HEK293 (cell line): ENCODE data around the gene RABEP1.
A peak's percentile ranks its signal among the peaks of the same experiment; 100 is the strongest.

Source experiments
- CTCF ChIA-PET: fragments of 350-600 bp; formaldehyde crosslinking; extraction: SDS; loops from one replicate; lab custom pipeline; 2021; ENCODE audit warnings: antibody characterized with exemption; lab: Yijun Ruan, JAX
- POLR2A ChIA-PET: fragments of 300-600 bp; formaldehyde crosslinking; extraction: SDS; loops from one replicate; lab custom pipeline; 2020; ENCODE audit warnings: antibody characterized with exemption, inconsistent platforms; lab: Yijun Ruan, JAX
- H3K27ac ChIP-seq: fragments of 200-500 bp; sonication (Bioruptor generic); 2 replicates; pipeline ENCODE4 v1.5.1; 2014; ENCODE audit warnings: low read depth, low read length, control low read depth, inconsistent platforms; ENCODE audit errors: extremely low read depth
- H3K36me3 ChIP-seq, 2 experiments: fragments of 200-500 bp in 1 of 2; sonication (Bioruptor generic) in 1 of 2; 1 replicate in 1 of 2; 2 replicates in 1 of 2; pipeline ENCODE4 v1.5.1; 2014 to 2017; ENCODE audit warnings: inconsistent platforms in 2 of 2, low read length in 2 of 2; ENCODE audit not compliant: control insufficient read depth in 2 of 2, insufficient read depth in 1 of 2
- H3K4me1 ChIP-seq: fragments of 200-500 bp; sonication (Bioruptor generic); 2 replicates; pipeline ENCODE4 v1.5.1; 2014; ENCODE audit warnings: mild to moderate bottlenecking, low read length, inconsistent platforms; ENCODE audit not compliant: control insufficient read depth, insufficient read depth
- H3K4me3 ChIP-seq: 2 replicates; pipeline ENCODE4 v1.5.1; 2011; ENCODE audit warnings: low read depth, mild to moderate bottlenecking, control low read depth, low read length, moderate library complexity
- H3K9me3 ChIP-seq: fragments of 200-500 bp; sonication (Bioruptor generic); 2 replicates; pipeline ENCODE4 v1.5.1; 2014; ENCODE audit warnings: low read depth, low read length, inconsistent platforms; ENCODE audit not compliant: control insufficient read depth, insufficient read depth
- AEBP2 ChIP-seq: fragments of 450-650 bp; formaldehyde crosslinking; IDR thresholded peaks from 2 replicates; pipeline ENCODE4 v1.5.1; 2016; ENCODE audit warnings: missing biosample characterization, missing genetic modification characterization, borderline replicate concordance
- EGR2 ChIP-seq: fragments of 450-650 bp; formaldehyde crosslinking; IDR thresholded peaks from 2 replicates; pipeline ENCODE4 v1.5.1; 2016; ENCODE audit warnings: low read depth, missing biosample characterization, missing genetic modification characterization
- KLF16 ChIP-seq: fragments of 450-650 bp; formaldehyde crosslinking; IDR thresholded peaks from 2 replicates; pipeline ENCODE4 v1.5.1; 2017; ENCODE audit warnings: missing biosample characterization, missing genetic modification characterization
- KLF9 ChIP-seq: fragments of 450-650 bp; formaldehyde crosslinking; IDR thresholded peaks from 2 replicates; pipeline ENCODE4 v1.5.1; 2016; ENCODE audit warnings: missing biosample characterization, missing genetic modification characterization, low read depth
- MYNN ChIP-seq: fragments of 450-650 bp; formaldehyde crosslinking; IDR thresholded peaks from 2 replicates; pipeline ENCODE4 v1.5.1; 2016; ENCODE audit warnings: missing biosample characterization, missing genetic modification characterization, borderline replicate concordance
- PATZ1 ChIP-seq: fragments of 450-650 bp; formaldehyde crosslinking; IDR thresholded peaks from 2 replicates; pipeline ENCODE4 v1.5.1; 2016; ENCODE audit warnings: missing biosample characterization, missing genetic modification characterization
- SP7 ChIP-seq: fragments of 450-650 bp; formaldehyde crosslinking; IDR thresholded peaks from 2 replicates; pipeline ENCODE4 v1.5.1; 2016; ENCODE audit warnings: missing biosample characterization, missing genetic modification characterization
- ZBTB20 ChIP-seq: fragments of 450-650 bp; formaldehyde crosslinking; IDR thresholded peaks from 2 replicates; pipeline ENCODE4 v1.5.1; 2016; ENCODE audit warnings: missing biosample characterization, missing genetic modification characterization
- ZBTB49 ChIP-seq: fragments of 450-650 bp; formaldehyde crosslinking; IDR thresholded peaks from 2 replicates; pipeline ENCODE4 v1.5.1; 2016; ENCODE audit warnings: missing biosample characterization, missing genetic modification characterization, low read depth
- ZBTB6 ChIP-seq: fragments of 450-650 bp; formaldehyde crosslinking; IDR thresholded peaks from 2 replicates; pipeline ENCODE4 v1.5.1; 2017; ENCODE audit warnings: missing biosample characterization, missing genetic modification characterization
- ZNF521 ChIP-seq: fragments of 450-650 bp; formaldehyde crosslinking; IDR thresholded peaks from 2 replicates; pipeline ENCODE4 v1.5.1; 2017; ENCODE audit warnings: missing biosample characterization, mild to moderate bottlenecking, missing genetic modification characterization
- ZNF658 ChIP-seq: fragments of 450-650 bp; formaldehyde crosslinking; IDR thresholded peaks from 2 replicates; pipeline ENCODE4; 2016; ENCODE audit warnings: missing biosample characterization, missing genetic modification characterization
- ZNF76 ChIP-seq: fragments of 450-650 bp; formaldehyde crosslinking; IDR thresholded peaks from 2 replicates; pipeline ENCODE4; 2016; ENCODE audit warnings: low read depth, missing biosample characterization, missing genetic modification characterization, borderline replicate concordance
- ZNF776 ChIP-seq: fragments of 450-650 bp; formaldehyde crosslinking; IDR thresholded peaks from 2 replicates; pipeline ENCODE4 v1.5.0; 2017; ENCODE audit warnings: missing biosample characterization, missing genetic modification characterization, borderline replicate concordance
- ZSCAN23 ChIP-seq: fragments of 450-650 bp; formaldehyde crosslinking; IDR thresholded peaks from 2 replicates; pipeline ENCODE4 v1.5.1; 2016; ENCODE audit warnings: missing biosample characterization, missing genetic modification characterization
- ZSCAN4 ChIP-seq: fragments of 450-650 bp; formaldehyde crosslinking; IDR thresholded peaks from 2 replicates; pipeline ENCODE4 v1.5.1; 2017; ENCODE audit warnings: missing biosample characterization, missing genetic modification characterization

RABEP1 gene

GRCh38 chr17:5254414-5254813 lies 27.7 kb upstream of the RABEP1 start:
- TF ChIP-seq EGR2 (0 out of 2 replicates have a peak, but pooled peaks have one; percentile 10), PATZ1 (tag by site-specific recombination) (no peak)
- TF ChIP-seq, all 188 proteins: peak for 1
- H3K36me3 ChIP-seq: no peaks in the 10 kb centered on the region
- CTCF ChIA-PET: interaction anchor here (0.5 to 1.7 kb wide), 4 partner anchors 14 to 287 kb away, joined by 3 to 6 read pairs (median 4); no protein-coding TSS in a partner anchor
- no peak overlapping the region for H3K4me3 ChIP-seq
- POLR2A ChIA-PET: no interaction called here
- H3K27ac ChIP-seq: no peak overlapping the region
- no peaks in the 10 kb centered on the region for H3K9me3 ChIP-seq
- H3K4me1 ChIP-seq: no peaks in the 10 kb centered on the region

- CTCF ChIA-PET: interaction anchor here (1.7 kb wide), 1 partner anchor 13 kb away, joined by 5 read pairs; no protein-coding TSS in a partner anchor
- H3K4me1 ChIP-seq: no peaks in the 10 kb centered on the region; the same call in 1 of the 2 replicates
- H3K27ac ChIP-seq: no peak overlapping the region
- no peaks in the 10 kb centered on the region for H3K36me3 ChIP-seq
- no peak for TF ChIP-seq ZNF521
- no peak for TF ChIP-seq ZSCAN4 (tag by site-specific recombination)
- no peak for TF ChIP-seq AEBP2 (tag by site-specific recombination)
- no peak for TF ChIP-seq SP7 (tag by site-specific recombination)
- TF ChIP-seq ZBTB20 (tag by site-specific recombination): no peak
- TF ChIP-seq, all 188 proteins: peak for 0
- POLR2A ChIA-PET: no interaction called here
- H3K4me3 ChIP-seq: no peak overlapping the region
- no peaks in the 10 kb centered on the region for H3K9me3 ChIP-seq
Measured at GRCh38 chr17:5254903-5255521, 27.1 kb upstream of the RABEP1 start.

- Histone ChIP-seq H3K36me3 (no peaks in the 10 kb centered on the region), H3K9me3 (no peaks in the 10 kb centered on the region), H3K4me1 (no peaks in the 10 kb centered on the region; the same call in 1 of the 2 replicates), H3K4me3 (no peak overlapping the region)
- POLR2A ChIA-PET: no interaction called here
- CTCF ChIA-PET: interaction anchor here (0.7 to 0.9 kb wide), 2 partner anchors 17 to 51 kb away, joined by 3 read pairs; no protein-coding TSS in a partner anchor
- TF ChIP-seq KLF9 (no peak), ZNF776 (tag by site-specific recombination) (no peak), ZNF658 (no peak), MYNN (tag by site-specific recombination) (peak; percentile 62; the same call in 1 of the 2 replicates)
- TF ChIP-seq, all 188 proteins: peak for 1
- H3K27ac ChIP-seq: no peak overlapping the region
Measured at GRCh38 chr17:5257124-5257523, 25.0 kb upstream of the RABEP1 start.

GRCh38 chr17:5260542-5260941 lies 21.5 kb upstream of the RABEP1 start:
- no peaks in the 10 kb centered on the region; the same call in 1 of the 2 replicates for H3K4me1 ChIP-seq
- no peak overlapping the region for H3K4me3 ChIP-seq
- H3K36me3 ChIP-seq: no peaks in the 10 kb centered on the region
- TF ChIP-seq ZNF76 (tag by site-specific recombination) (no peak), ZBTB6 (no peak), KLF16 (tag by site-specific recombination) (no peak), AEBP2 (tag by site-specific recombination) (no peak), ZBTB49 (tag by site-specific recombination) (no peak), ZSCAN23 (tag by site-specific recombination) (no peak)
- POLR2A ChIA-PET: no interaction called here
- CTCF ChIA-PET: no interaction called here
- no peak overlapping the region for H3K27ac ChIP-seq
- no peaks in the 10 kb centered on the region for H3K9me3 ChIP-seq
